ENCODE results near the gene TNIK. TPM values are rescaled to one million over a fixed set of nuclear protein-coding genes. Genes with fewer than 3 reads are reported as not detected.

Gene TNIK
- total RNA-seq, 1 experiment from 2014 or later, result 7.0 TPM

DNA sequence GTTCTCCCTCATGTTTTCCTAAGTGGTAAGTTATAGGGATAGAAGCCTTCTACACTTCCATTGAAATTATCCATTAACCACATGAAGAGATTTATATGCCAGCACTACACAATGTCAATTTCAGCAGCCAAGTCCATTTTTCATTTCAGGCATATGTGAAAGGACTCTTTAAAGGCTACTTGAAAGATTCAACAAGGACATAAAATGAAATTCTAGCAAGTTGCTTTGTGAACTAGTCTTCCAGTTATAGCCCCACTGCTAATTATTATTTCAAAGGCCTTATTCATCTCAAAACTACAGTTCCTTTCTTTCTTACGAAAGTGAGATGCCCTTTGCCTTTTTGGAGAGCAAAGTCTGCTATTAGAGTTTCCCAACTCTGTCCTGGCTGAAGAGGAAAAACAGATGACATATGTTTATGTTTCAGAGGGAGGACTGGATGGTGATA is 367.7 kb downstream of the TNIK start:
- Histone ChIP-seq H3K4me1 (ENCODE audit: insufficient read depth, low read length) (peaks cover 19% of the 10 kb centered on the region), H3K9ac (ENCODE audit: low read length) (no peak overlapping the region), H3K9me2 (replicated peaks; ENCODE audit: low read length) (no peaks in the 10 kb centered on the region), H3K27me3 (ENCODE audit: low read length) (no peaks in the 10 kb centered on the region), H3K4me3 (ENCODE audit: low read length) (no peak overlapping the region), H2AFZ (ENCODE audit: low read length) (no peak overlapping the region), H3F3A (ENCODE audit: low read length, unreplicated experiment) (no peaks in the 10 kb centered on the region), H3K27ac (ENCODE audit: low read length) (no peak overlapping the region), H3K79me2 (ENCODE audit: low read length) (no peaks in the 10 kb centered on the region), H3K36me3 (ENCODE audit: low read depth, low read length) (no peaks in the 10 kb centered on the region), H4K20me1 (ENCODE audit: low read length) (no peaks in the 10 kb centered on the region), H3K9me3 (ENCODE audit: low read length) (no peaks in the 10 kb centered on the region), H3K4me2 (ENCODE audit: low read length) (no peak overlapping the region)
- DNase-seq (no peak), ATAC-seq (no peak)
- intact Hi-C loops (cut with micrococcal nuclease), result no loop called here
- CTCF ChIA-PET, result no interaction called here
- no TSS peak for BruUV-seq (replicated peaks)
- TF ChIP-seq, protein P1, sequence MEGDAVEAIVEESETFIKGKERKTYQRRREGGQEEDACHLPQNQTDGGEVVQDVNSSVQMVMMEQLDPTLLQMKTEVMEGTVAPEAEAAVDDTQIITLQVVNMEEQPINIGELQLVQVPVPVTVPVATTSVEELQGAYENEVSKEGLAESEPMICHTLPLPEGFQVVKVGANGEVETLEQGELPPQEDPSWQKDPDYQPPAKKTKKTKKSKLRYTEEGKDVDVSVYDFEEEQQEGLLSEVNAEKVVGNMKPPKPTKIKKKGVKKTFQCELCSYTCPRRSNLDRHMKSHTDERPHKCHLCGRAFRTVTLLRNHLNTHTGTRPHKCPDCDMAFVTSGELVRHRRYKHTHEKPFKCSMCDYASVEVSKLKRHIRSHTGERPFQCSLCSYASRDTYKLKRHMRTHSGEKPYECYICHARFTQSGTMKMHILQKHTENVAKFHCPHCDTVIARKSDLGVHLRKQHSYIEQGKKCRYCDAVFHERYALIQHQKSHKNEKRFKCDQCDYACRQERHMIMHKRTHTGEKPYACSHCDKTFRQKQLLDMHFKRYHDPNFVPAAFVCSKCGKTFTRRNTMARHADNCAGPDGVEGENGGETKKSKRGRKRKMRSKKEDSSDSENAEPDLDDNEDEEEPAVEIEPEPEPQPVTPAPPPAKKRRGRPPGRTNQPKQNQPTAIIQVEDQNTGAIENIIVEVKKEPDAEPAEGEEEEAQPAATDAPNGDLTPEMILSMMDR (conservative IDR thresholded peaks at IDR 0.05; ENCODE audit: low read depth, low read length), result no peak
- TF ChIP-seq EZH2 (IDR thresholded peaks at IDR 0.05; ENCODE audit: low read length, unreplicated experiment) (no peak), EZH2phosphoT487 (IDR thresholded peaks at IDR 0.05; ENCODE audit: borderline replicate concordance, low read length) (no peak)
- POLR2A ChIA-PET (ENCODE audit: unreplicated experiment), result no interaction called here

DNA sequence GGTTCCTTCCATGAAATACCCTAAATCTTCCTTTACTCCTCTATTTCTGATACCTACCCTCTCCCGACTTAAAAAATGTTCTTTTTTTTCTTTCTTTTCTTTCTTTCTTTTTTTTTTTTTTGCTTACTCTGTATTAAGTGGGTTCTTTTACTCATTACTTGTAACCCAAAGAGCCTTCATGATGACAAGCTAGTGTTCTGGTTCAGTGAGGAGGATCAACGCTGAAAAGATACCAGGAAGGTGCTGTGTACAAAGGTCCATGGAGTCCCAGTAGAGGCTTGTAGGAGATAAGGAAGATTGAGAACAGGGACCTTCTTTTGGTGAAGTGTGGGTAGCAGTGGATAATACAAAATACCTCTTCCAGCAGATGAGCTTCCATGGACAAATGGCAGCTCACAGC is 369.9 kb downstream of the TNIK start:
- no peak overlapping the region for H3K9ac ChIP-seq (ENCODE audit: low read length)
- H3K9me2 ChIP-seq (replicated peaks; ENCODE audit: low read length), result no peaks in the 10 kb centered on the region
- BruUV-seq (replicated peaks), result no TSS peak
- H3K4me1 ChIP-seq (ENCODE audit: insufficient read depth, low read length), result peaks cover 19% of the 10 kb centered on the region
- ChIA-PET POLR2A (ENCODE audit: unreplicated experiment) (no interaction called here), CTCF (interaction anchor here (0.6 kb wide), 1 partner anchor 40 kb away, joined by 4 read pairs; no protein-coding TSS in a partner anchor)
- H3K79me2 ChIP-seq (ENCODE audit: low read length), result no peaks in the 10 kb centered on the region
- no peaks in the 10 kb centered on the region for H3K27me3 ChIP-seq (ENCODE audit: low read length)
- H3K9me3 ChIP-seq (ENCODE audit: low read length), result no peaks in the 10 kb centered on the region
- ATAC-seq, result no peak
- no peak for TF ChIP-seq EZH2 (IDR thresholded peaks at IDR 0.05; ENCODE audit: low read length, unreplicated experiment)
- TF ChIP-seq EZH2phosphoT487 (IDR thresholded peaks at IDR 0.05; ENCODE audit: borderline replicate concordance, low read length), result no peak
- TF ChIP-seq, protein P1 (conservative IDR thresholded peaks at IDR 0.05; ENCODE audit: low read depth, low read length), result no peak
- DNase-seq, result no peak
- no peak overlapping the region for H3K27ac ChIP-seq (ENCODE audit: low read length)
- H3K4me3 ChIP-seq (ENCODE audit: low read length), result no peak overlapping the region
- intact Hi-C loops (cut with micrococcal nuclease), result no loop called here
- H4K20me1 ChIP-seq (ENCODE audit: low read length), result no peaks in the 10 kb centered on the region
- no peak overlapping the region for H3K4me2 ChIP-seq (ENCODE audit: low read length)
- H2AFZ ChIP-seq (ENCODE audit: low read length), result no peak overlapping the region
- no peaks in the 10 kb centered on the region for H3F3A ChIP-seq (ENCODE audit: low read length, unreplicated experiment)
- H3K36me3 ChIP-seq (ENCODE audit: low read depth, low read length), result no peaks in the 10 kb centered on the region

DNA sequence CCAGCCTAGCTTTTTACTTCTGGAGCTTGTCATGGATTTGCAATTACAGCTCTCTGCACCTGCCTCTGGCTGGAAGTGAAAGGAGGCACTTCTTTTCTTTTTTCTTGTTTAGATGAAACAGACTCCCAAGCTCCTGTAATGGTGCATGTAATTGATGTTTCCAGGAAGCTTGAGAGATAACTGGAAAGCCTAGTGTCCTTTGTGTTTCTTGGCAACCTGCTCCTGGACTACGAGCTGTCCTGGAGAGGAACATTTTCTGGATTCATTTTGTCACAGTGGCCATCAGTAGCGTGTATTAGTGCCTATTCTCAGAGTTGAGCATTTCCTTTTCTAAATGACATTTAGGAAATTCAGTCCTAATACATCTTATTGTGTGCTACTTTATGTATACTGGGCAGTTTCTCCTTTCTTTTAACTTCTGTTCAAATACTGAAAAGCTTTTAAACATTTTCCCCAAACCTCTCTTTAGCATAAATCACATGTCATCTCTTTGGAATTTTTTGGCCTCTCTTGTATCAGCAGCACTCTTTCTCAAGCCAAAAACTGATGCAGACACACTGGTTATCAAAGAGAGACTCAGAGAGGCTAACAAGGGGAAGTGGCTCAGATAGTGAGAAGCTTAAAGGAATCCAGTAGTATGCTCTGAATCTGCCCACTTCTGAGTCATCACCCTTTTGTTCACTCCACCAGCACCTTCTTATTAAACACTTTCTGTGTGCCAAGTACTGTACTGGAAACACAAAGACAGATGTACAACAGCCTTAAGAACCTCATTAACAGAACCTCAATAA is 371.0 kb downstream of the TNIK start:
- POLR2A ChIA-PET (ENCODE audit: unreplicated experiment), result no interaction called here
- Histone ChIP-seq H3K36me3 (ENCODE audit: low read depth, low read length) (no peaks in the 10 kb centered on the region), H3K4me3 (ENCODE audit: low read length) (no peak overlapping the region), H3K27me3 (ENCODE audit: low read length) (no peaks in the 10 kb centered on the region), H3K9me2 (replicated peaks; ENCODE audit: low read length) (no peaks in the 10 kb centered on the region), H4K20me1 (ENCODE audit: low read length) (no peaks in the 10 kb centered on the region), H3K9me3 (ENCODE audit: low read length) (no peaks in the 10 kb centered on the region), H3K4me1 (ENCODE audit: insufficient read depth, low read length) (peaks cover 19% of the 10 kb centered on the region), H3K4me2 (ENCODE audit: low read length) (peak overlapping the region; percentile 24), H3K9ac (ENCODE audit: low read length) (no peak overlapping the region), H3K79me2 (ENCODE audit: low read length) (no peaks in the 10 kb centered on the region), H3K27ac (ENCODE audit: low read length) (no peak overlapping the region), H2AFZ (ENCODE audit: low read length) (no peak overlapping the region), H3F3A (ENCODE audit: low read length, unreplicated experiment) (no peaks in the 10 kb centered on the region)
- CTCF ChIA-PET, result interaction anchor here (0.6 to 1.0 kb wide), 3 partner anchors 13 to 117 kb away, joined by 3 read pairs; no protein-coding TSS in a partner anchor
- ATAC-seq, result peak; percentile 100
- TF ChIP-seq EZH2 (IDR thresholded peaks at IDR 0.05; ENCODE audit: low read length, unreplicated experiment) (no peak), EZH2phosphoT487 (IDR thresholded peaks at IDR 0.05; ENCODE audit: borderline replicate concordance, low read length) (no peak)
- TF ChIP-seq, protein P1 (conservative IDR thresholded peaks at IDR 0.05; ENCODE audit: low read depth, low read length), result no peak
- no TSS peak for BruUV-seq (replicated peaks)
- peak; percentile 83 for DNase-seq
- intact Hi-C loops (cut with micrococcal nuclease), result no loop called here
